Prostate gland (tissue), 2 donors: Measurements from ENCODE around the gene PRSS1.

Experiments
- CTCF ChIP-seq, 4 experiments: fragments of 200-600 bp in 2 of 4; fragments of 450-650 bp in 2 of 4; sonication (generic) in 2 of 4; IDR thresholded peaks; 1 replicate in 3 of 4; 2 replicates in 1 of 4; pipeline ENCODE4 v1.5.1; 2016 to 2019; ENCODE audit warnings: antibody characterized with exemption in 4 of 4, mild to moderate bottlenecking in 2 of 4, moderate library complexity in 2 of 4
- POLR2A ChIP-seq: fragments of 450-650 bp; IDR thresholded peaks from one replicate; pipeline ENCODE4 v1.6.1; 2016; ENCODE audit warnings: antibody characterized with exemption, mild to moderate bottlenecking
- POLR2AphosphoS5 ChIP-seq: sonication (generic); formaldehyde crosslinking; IDR thresholded peaks from one replicate; pipeline ENCODE4 v1.6.1; 2017; ENCODE audit warnings: antibody characterized with exemption

DNA sequence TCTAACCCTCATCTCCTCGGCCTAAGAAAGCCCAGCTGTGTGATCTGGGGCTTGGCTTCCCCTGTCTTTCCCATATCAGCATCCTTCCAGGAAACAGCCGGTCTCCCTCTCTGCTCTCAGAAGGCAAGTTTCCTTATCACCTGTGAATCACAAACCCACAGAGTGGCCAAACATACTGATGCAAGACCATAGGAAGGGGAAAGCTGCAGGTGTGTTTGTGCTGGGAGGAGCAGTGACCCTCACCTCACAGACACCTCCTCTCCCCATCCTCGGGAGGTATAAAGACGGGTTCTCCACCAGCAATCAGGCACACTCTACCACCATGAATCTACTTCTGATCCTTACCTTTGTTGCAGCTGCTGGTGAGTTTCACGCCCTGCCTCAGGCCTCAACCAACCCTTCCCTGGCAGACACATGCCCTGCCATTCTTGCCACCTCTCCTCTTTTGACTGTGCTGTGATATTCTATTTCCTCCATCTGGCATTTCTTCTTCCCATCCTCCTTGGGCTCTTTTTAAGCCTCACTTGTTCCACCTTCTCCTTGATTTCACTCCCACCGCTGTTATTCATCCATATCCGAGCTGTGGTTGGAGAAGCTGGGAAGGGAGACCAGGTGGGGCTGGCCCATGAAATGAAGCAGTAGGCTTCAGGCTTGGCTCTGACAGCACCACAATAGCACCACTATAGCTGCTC is 21.5 kb downstream of the PRSS1 start, which contains the start of gene PRSS2:
- no peak for TF ChIP-seq CTCF (IDR thresholded peaks at IDR 0.05)
- no peak for TF ChIP-seq POLR2AphosphoS5
- TF ChIP-seq POLR2A, result no peak
